Fibroblast of skin of abdomen (primary cell): Measurements from ENCODE around the gene UQCRQ.

Experiments used
- DNase-seq: peaks from one replicate; pipeline ENCODE4 v3.0.0-alpha.2; 2013

The UQCRQ gene

GRCh38 chr5:132871459-132872284 is 5.2 kb downstream of the UQCRQ start:
- DNase-seq = no peak

DNA sequence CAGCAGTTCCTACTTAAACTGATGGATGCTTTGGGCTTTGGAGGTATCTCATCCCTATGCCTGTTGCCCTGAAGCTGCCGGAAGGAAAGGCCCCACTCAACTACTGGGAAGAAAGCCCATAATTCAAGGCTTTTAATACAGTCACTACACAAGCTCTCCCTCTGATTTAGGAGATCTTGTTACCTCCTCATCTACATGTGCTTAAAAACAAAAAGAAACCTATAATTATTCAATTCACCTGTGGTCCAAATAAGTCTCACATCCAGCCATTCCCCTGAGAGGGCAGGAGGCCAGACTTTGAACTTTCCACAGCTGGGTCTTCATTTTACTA is 6.3 kb downstream of the UQCRQ start:
- DNase-seq = no peak

DNA sequence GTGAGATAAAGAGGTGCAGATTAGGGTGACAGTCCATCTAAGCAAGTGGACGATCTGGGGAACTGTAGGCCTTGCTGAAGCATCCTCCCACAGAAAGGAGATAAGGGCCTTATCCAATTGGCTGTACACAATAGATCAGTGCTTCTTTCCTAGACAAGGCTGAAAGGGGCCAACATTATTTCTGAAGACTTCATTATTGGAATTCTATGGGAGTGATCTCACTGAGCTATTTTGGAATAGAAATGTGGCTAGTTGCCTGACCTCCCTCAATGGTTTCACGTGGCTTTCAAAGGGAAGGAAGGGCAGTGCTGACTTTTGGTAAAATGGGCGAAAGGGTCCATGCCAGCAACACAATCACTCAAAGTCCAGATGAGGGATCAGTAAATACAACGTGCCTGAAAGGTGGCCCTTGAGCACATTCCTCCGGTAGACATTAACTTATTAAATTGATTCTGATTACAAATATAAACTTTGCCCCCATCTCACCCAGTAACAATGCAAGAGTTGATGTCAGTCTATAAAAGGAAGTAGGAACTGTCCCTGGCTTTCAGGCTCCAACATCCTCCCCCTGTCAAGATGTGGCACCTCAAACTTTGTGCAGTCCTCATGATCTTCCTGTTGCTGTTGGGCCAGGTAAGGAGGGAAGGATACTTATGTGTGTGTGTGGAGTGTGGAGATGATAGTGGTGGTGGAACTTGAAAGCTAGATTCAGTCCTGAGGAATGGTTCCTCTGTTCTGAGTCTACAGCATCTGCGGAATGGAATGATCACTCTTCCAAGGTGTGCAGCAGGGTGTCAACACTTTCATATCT is 6.9 kb downstream of the UQCRQ start, which contains the start of gene LEAP2:
Gene LEAP2, plus strand, starts transcription at position 550 of the 811 bp plus-strand sequence. Its CDS starts 27 bp downstream, at position 577.
- DNase-seq = no peak

DNA sequence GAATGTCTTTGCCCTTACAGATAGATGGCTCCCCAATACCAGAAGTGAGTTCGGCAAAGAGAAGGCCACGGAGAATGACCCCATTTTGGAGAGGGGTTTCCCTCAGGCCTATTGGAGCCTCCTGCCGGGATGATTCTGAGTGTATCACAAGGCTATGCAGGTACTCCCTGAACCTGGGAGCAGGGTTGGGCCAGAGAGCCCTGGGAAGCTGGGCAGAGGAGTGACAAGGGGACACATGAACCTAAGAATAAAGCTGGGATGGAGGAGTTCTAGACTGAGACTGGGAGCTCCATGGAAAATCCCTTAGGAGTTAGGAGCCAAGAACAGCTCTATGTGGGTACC is 7.5 kb downstream of the UQCRQ start:
- no peak for DNase-seq

DNA sequence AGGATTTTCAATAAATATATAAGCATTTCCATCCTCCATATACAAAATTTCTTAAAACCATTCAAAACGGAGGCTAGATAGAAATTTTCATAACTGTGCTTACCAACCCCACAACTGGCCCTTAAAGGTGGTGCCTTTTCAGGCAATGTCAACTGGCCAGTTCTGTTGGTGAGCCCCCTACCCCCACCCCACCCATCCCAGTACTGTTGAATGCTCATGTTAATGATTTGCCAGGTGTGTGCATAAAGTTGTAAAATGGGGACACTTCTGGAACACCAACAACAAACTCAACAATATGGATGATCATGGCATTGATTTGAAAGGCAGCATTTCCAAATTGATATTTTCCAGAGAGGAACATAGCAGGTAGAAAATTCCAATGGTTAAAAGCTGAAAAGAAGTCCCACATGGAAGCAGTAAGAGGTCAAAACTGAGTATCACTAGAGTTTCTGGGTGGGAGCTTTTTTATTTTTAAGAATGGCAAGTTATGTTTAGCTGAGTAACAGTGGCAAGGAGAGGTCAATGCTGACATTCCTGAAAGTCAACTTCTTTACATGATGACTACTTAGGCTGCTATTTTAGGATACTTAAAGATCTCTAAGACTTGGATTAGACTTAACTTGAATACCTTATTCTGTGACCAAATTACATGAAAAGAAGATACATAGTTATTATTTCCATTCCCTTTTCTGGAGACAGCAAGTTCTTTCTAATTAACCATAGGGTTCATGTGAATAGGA is 9.7 kb downstream of the UQCRQ start:
- peak; percentile 18 for DNase-seq

- DNase-seq = no peak
Measured at GRCh38 chr5:132877466-132877865, 11.0 kb downstream of the UQCRQ start.

DNA sequence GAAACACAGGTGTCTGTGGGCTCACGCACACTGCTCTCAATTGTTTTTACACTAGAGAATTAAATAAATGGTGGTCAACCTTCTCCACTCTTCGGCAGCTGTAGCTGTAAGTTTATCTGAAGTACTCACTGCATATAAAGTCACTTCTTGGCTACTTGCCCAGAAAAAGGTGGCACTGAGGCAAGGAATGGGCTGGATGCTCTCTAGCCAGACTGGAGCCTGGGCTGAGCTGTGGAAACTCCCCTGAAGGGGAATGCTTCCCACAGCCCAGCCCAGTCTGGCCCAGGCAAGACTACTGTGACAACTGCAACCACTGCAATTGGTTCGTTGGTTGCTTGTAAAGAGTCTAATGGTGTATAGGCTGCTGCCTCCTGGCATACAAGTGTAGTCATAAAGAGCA is 11.5 kb downstream of the UQCRQ start:
- no peak for DNase-seq

DNA sequence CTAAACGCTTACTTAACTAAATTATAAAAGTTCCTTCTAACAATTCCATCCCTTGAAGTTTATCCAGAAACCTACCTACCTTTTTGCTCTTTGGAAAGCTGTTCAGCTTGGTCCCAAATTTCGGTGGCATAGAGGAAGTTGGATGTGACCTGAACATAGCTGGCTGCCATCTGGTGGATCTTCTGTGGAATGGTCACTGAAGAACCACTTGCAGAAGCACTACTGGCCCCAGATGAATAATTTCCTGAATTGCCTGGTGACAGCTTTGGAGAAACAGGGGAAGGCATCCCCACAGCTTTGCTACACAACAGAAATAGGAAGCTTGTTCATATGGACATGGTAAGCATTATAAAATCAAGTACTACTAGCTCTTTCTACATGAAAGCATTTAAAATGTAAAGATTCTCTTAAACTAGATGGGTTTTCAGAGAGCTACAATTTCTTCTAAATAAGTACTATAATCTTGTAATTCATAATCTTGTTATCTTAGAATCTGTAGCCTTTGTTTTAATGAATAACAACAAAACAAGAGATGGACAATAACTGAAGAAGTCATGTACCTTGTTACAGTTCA is 16.9 kb downstream of the UQCRQ start:
- DNase-seq = peak; percentile 58

GRCh38 chr5:132884548-132884947 is 18.1 kb downstream of the UQCRQ start:
- DNase-seq = no peak

- DNase-seq = no peak
Measured at GRCh38 chr5:132886064-132886823, 19.8 kb downstream of the UQCRQ start.

DNA sequence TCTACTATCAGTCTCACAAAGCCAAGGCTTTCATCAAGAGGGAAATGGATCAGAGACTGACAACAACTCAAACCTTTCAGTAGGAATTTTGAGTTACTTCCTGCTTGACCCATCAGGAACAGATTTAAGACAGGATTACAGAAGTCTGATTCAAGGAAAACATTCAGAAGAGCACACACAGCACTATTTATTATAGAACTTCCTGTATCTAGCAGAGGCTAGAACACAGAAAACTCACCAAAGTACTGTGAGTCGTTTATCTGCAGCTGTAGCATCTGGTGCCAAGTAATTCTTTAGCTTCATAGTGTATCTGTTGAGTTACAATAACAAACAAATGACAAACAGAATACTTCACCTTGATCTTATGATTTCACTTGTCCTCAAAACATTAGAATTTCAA is 20.8 kb downstream of the UQCRQ start:
- DNase-seq = no peak

DNA sequence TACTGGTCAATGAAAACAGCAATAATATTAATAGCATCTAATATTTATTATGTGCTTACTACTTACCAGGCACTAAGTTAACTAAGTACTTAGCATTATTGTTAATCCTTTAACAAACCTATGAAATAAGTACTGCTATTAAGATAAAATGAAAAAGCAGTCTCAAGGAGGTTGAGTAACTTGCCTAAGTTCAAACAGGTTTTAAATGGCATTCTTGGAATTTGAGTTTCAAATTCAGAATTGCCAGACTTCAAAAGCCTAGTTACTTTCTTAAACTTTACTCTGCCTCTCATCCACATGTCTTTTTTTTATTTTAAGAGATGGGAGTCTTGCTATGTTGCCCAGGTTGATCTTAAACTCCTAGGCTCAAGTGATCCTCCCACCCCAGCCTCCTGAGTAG is 23.1 kb downstream of the UQCRQ start:
- DNase-seq = no peak

GRCh38 chr5:132890817-132891216 is 24.4 kb downstream of the UQCRQ start:
- DNase-seq = no peak

DNA sequence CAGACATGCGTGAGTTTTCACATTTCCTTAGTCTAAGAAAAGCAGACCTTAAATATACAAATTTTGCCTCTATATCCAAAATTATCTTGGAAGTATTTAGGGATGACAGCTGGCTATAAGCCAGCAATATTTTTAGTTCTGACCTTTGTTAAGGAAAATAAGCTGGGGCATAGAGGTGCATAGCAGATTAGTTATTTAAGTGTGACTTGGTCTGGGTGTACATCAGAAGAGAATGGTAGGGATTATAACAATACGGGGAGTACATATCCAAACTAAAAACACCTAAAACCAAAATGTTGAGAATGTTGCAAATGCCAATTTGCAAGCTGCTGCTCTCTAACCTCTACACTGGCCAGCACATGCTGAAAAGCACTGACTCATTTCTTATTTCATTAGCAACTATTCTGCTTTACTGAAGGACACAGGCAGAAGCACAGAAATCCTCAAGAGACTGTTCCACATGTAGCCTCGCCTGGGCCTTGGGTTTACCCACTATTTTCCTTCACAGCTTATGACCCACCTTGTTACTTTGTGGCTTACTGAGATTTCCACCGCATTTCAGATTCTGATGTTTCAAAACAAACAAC is 29.4 kb downstream of the UQCRQ start:
- no peak for DNase-seq

GRCh38 chr5:132896685-132897084 is 30.2 kb downstream of the UQCRQ start:
- DNase-seq = no peak

DNA sequence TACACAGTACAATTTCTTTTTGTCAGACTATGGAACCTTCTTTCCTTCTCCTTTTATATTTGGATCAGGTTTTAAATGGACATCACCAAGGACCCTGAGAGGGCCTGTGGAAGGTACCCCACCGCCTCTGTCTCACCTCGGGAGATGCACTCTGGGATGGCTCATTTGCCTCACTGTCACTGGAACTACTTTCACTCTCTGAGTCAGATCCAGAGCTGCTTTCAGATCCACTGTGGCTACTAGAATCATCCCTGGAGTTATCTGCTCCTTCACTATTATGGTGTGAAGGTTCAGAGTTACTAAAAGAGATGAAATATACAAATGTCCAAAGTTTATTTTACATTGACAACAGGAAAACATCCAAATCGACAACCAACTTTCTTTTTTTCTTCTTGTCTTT is 31.7 kb downstream of the UQCRQ start:
- DNase-seq = no peak

DNA sequence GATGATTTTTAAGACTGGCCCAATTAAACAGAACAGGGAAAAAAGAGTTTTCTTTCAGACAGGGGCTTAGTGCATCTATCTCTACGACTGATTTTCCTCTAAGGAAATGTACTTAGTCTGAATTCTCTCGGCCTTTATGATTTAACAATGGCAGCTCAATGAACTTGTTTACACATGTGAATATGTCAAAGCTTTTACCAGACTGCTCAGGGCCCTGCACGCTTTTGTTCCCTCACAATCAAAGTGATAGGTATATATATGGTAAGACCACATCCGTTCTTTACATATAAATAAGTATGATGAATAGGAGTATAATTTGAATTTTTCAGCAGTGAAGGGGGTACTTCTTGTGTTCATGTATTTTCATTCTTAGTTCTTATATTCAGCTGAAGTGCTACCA is 34.6 kb downstream of the UQCRQ start:
- no peak for DNase-seq

DNA sequence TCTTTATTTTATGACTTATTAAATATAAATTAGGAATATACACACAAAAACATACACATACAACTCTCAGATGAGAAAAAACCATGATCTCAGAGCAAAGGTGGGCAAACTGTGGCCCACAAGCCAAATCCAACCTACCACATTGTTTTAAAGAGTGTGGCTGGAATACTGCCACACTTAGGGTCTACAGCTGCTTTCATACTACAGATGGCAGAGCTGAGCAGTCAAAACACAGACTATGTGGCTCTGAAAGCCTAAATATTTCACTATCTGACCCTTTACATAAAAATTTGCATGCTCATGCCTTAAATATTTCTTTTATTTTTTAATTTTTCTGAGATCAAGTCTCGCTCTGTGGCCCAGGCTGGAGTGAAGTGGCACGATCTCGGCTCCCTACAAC is 35.3 kb downstream of the UQCRQ start:
- peak; percentile 8 for DNase-seq

GRCh38 chr5:132905938-132906337 is 39.5 kb downstream of the UQCRQ start:
- no peak for DNase-seq

- DNase-seq = no peak
Measured at GRCh38 chr5:132907161-132907560, 40.7 kb downstream of the UQCRQ start.

DNA sequence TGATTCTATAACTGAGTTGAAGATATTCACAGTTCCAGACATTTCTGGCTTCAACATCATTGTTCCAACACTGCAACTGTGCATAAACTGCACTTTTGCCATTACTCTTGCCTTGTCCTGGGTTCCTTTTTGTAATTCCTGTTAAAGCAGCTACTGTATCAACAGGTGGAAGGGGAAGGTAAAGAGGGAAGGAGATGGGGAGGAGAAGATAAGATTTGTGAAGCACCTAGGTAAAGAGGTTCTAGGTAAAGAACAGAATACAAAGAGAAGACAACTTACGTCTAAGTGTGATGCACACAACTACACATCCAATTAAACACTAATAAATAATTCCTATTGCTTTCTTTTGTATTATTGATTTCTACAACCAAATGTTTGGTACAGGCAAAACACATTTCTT is 43.3 kb downstream of the UQCRQ start:
- DNase-seq = no peak

DNA sequence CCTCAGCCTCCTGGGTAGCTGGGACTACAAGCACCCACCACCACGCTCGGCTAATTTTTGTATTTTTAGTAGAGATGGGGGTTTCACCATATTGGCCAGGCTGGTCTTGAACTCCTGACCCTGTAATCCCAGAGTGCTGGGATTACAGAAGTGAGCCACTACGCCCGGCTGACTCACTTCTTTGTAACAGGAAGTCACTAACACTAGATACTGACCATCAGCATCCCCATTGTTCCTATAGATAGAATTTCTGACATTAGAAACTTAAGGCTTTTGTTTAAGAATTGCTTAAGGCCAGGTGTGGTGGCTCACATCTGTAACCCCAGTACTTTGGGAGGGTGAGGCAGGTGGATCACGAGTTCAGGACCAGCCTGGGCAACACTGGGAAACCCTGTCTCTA is 49.2 kb downstream of the UQCRQ start:
- no peak for DNase-seq
